Endothelial cell (in vitro differentiated cells): ENCODE data around the gene AEBP2. TPM values are rescaled to one million over a fixed set of nuclear protein-coding genes. Genes with fewer than 3 reads are reported as not detected.

Experiments used
- DNase-seq: peaks from one replicate; pipeline ENCODE4 v3.0.0; 2021; ENCODE audit warnings: low spot score
- H3K27ac Mint-ChIP-seq: one replicate; pipeline ENCODE4 v1.8.0; 2021; ENCODE audit warnings: mixed read lengths, inconsistent platforms; ENCODE audit not compliant: unreplicated experiment
- H3K27me3 Mint-ChIP-seq: one replicate; pipeline ENCODE4 v1.8.0; 2021; ENCODE audit warnings: mild to moderate bottlenecking, moderate library complexity, mixed read lengths, inconsistent platforms; ENCODE audit not compliant: unreplicated experiment
- H3K36me3 Mint-ChIP-seq: one replicate; pipeline ENCODE4 v1.8.0; 2021; ENCODE audit warnings: mild to moderate bottlenecking, low read depth, mixed read lengths, inconsistent platforms; ENCODE audit not compliant: unreplicated experiment
- H3K4me1 Mint-ChIP-seq: one replicate; pipeline ENCODE4 v1.8.0; 2021; ENCODE audit warnings: mild to moderate bottlenecking, mixed read lengths, inconsistent platforms; ENCODE audit not compliant: unreplicated experiment
- H3K4me3 Mint-ChIP-seq: one replicate; pipeline ENCODE4 v1.8.0; 2021; ENCODE audit warnings: mild to moderate bottlenecking, mixed read lengths, inconsistent platforms; ENCODE audit not compliant: unreplicated experiment
- H3K9me3 Mint-ChIP-seq: one replicate; pipeline ENCODE4 v1.8.0; 2021; ENCODE audit warnings: mixed read lengths, inconsistent platforms; ENCODE audit not compliant: unreplicated experiment
- CTCF ChIP-seq: fragments of 200-600 bp; sonication (generic); IDR thresholded peaks from one replicate; pipeline ENCODE4 v1.5.0; 2021; ENCODE audit warnings: antibody characterized with exemption; ENCODE audit not compliant: unreplicated experiment
- total RNA-seq: library from RNA; stranded (reverse); fragmentation: NEBNext Ultra II Directional; extraction: Animal tissue kit (Norgen Biotek cat#: 25700); gene quantifications from one replicate; pipeline ENCODE4 v1.2.1, GENCODE V29; 2021; ENCODE audit not compliant: unreplicated experiment

The AEBP2 gene
- total RNA-seq, 1 donor from 2014 or later: 37.6 TPM

GRCh38 chr12:19490908-19491307 is 51.6 kb downstream of the AEBP2 start:
- no peak for TF ChIP-seq CTCF
- Mint-ChIP-seq H3K36me3 (peaks cover under 1% of the 10 kb centered on the region), H3K9me3 (no peaks in the 10 kb centered on the region)

GRCh38 chr12:19491863-19492262 is 52.6 kb downstream of the AEBP2 start:
- Mint-ChIP-seq H3K9me3 (no peaks in the 10 kb centered on the region), H3K27ac (no peak overlapping the region), H3K36me3 (peaks cover 4% of the 10 kb centered on the region), H3K27me3 (peaks cover 3% of the 10 kb centered on the region), H3K4me1 (peaks cover 8% of the 10 kb centered on the region), H3K4me3 (no peak overlapping the region)
- TF ChIP-seq CTCF: no peak
- no peak for DNase-seq

More at GRCh38 chr12:19490908-19491307, 51.6 kb downstream of the AEBP2 start:
- H3K27me3 Mint-ChIP-seq: peaks cover under 1% of the 10 kb centered on the region
- no peak for DNase-seq
- H3K4me3 Mint-ChIP-seq: no peak overlapping the region
- no peak overlapping the region for H3K27ac Mint-ChIP-seq
- peaks cover 8% of the 10 kb centered on the region for H3K4me1 Mint-ChIP-seq

GRCh38 chr12:19496219-19496878 is 57.1 kb downstream of the AEBP2 start:
- peaks cover 3% of the 10 kb centered on the region for H3K27me3 Mint-ChIP-seq
- peak overlapping the region; percentile 7 for H3K27ac Mint-ChIP-seq
- H3K4me1 Mint-ChIP-seq: peaks cover 8% of the 10 kb centered on the region
- no peak for TF ChIP-seq CTCF
- peaks cover 4% of the 10 kb centered on the region for H3K36me3 Mint-ChIP-seq
- no peaks in the 10 kb centered on the region for H3K9me3 Mint-ChIP-seq
- no peak for DNase-seq
- no peak overlapping the region for H3K4me3 Mint-ChIP-seq

GRCh38 chr12:19498099-19498498 is 58.8 kb downstream of the AEBP2 start:
- H3K36me3 Mint-ChIP-seq: peaks cover 7% of the 10 kb centered on the region
- H3K27ac Mint-ChIP-seq: no peak overlapping the region

More at GRCh38 chr12:19498099-19498498, 58.8 kb downstream of the AEBP2 start:
- H3K4me1 Mint-ChIP-seq: peaks cover 6% of the 10 kb centered on the region
- no peaks in the 10 kb centered on the region for H3K9me3 Mint-ChIP-seq
- no peak overlapping the region for H3K4me3 Mint-ChIP-seq
- H3K27me3 Mint-ChIP-seq: peaks cover 5% of the 10 kb centered on the region
- DNase-seq: no peak
- TF ChIP-seq CTCF: no peak
